Stomach (tissue), 9 donors: ENCODE data around the gene MYO1B. TPM values are rescaled to one million over a fixed set of nuclear protein-coding genes. Genes with fewer than 3 reads are reported as not detected.
"Not testable (repeated sequence)": the region's sequence is repeated elsewhere in the genome, so short reads cannot be mapped to it uniquely, and the experiment has no call there.

ENCODE experiments used
- DNase-seq, 2 donors: peaks; one replicate each; pipeline versions ENCODE4 v3.0.0 to v3.0.0-alpha.2; 2013 to 2019
- H3K27ac ChIP-seq, 5 donors: fragments of 200-600 bp in 4 of 5; sonication (generic) in 4 of 5; one replicate each; pipeline ENCODE4 v1.5.1; 2013 to 2019; ENCODE audit warnings: mild to moderate bottlenecking in 1 of 5, moderate library complexity in 1 of 5
- H3K27me3 ChIP-seq, 3 donors: fragments of 200-600 bp; sonication (generic); one replicate each; pipeline ENCODE4 v1.5.1; 2017 to 2019; ENCODE audit warnings: mixed run types in 1 of 3
- H3K36me3 ChIP-seq, 4 donors: fragments of 200-600 bp; sonication (generic); 1 replicate in 3 of 4; 2 replicates in 1 of 4; pipeline ENCODE4 v1.5.1; 2016 to 2019
- H3K4me1 ChIP-seq, 4 donors: fragments of 200-600 bp; sonication (generic); one replicate each; pipeline ENCODE4 v1.5.1; 2016 to 2019
- H3K4me3 ChIP-seq, 4 donors: fragments of 200-600 bp; sonication (generic) in 3 of 4; one replicate each; pipeline ENCODE4 v1.5.1; 2016 to 2019; ENCODE audit warnings: mild to moderate bottlenecking in 1 of 4
- H3K9me3 ChIP-seq, 4 donors: fragments of 200-600 bp; sonication (generic); one replicate each; pipeline ENCODE4 v1.5.1; 2016 to 2019
- CTCF ChIP-seq, 7 experiments: fragments of 450-650 bp in 4 of 7; fragments of 200-600 bp in 3 of 7; sonication (generic) in 3 of 7; IDR thresholded peaks; one replicate each; pipeline ENCODE4 v1.5.1; 2016 to 2019; ENCODE audit warnings: antibody characterized with exemption in 7 of 7, control low read depth in 2 of 7, mild to moderate bottlenecking in 1 of 7
- EP300 ChIP-seq: sonication (generic); formaldehyde crosslinking; IDR thresholded peaks from one replicate; pipeline ENCODE4 v1.6.1; 2017; ENCODE audit warnings: antibody characterized with exemption
- POLR2A ChIP-seq, 4 donors: fragments of 450-650 bp; IDR thresholded peaks; one replicate each; pipeline ENCODE4 v1.6.1; 2016; ENCODE audit warnings: antibody characterized with exemption in 4 of 4, control low read depth in 2 of 4, mild to moderate bottlenecking in 1 of 4, moderate library complexity in 1 of 4
- POLR2AphosphoS5 ChIP-seq, 3 donors: sonication (generic); formaldehyde crosslinking; IDR thresholded peaks; one replicate each; pipeline ENCODE4 v1.6.1; 2016; ENCODE audit warnings: antibody characterized with exemption in 3 of 3
- WGBS, 5 donors: extraction: QIAGEN DNeasy Blood & Tissue Kit in 3 of 5; methylation state at CpG; one replicate each; pipeline versions ENCODE4 v1.1.5 to v1.1.7; 2013 to 2018; 5-methylcytosine and 5-hydroxymethylcytosine counted together
- intact Hi-C: fragments of 100-400 bp; cut with DNase I; formaldehyde crosslinking; loops from one replicate; pipeline ENCODE4 v1.15.1; 2023; ENCODE audit warnings: low total_unique reads
- polyA plus RNA-seq, 3 donors: library from polyadenylated mRNA; stranded (reverse); fragments of 200-250 nt; gene quantifications; one replicate each; pipeline ENCODE4 v1.2.3, GENCODE V29; 2013
- total RNA-seq, 5 donors: library from RNA; depleted of rRNA; stranded (reverse); fragments of >200 nt; gene quantifications; one replicate each; pipeline versions ENCODE4 v1.1.0 to v1.2.3, GENCODE V29; 2014 to 2016
- donor health status: healthy with polysubstance abuse.
- donor health status: Bipolar disorder and iron deficiency.
- donor health status: healthy.

MYO1B gene
- total and polyA plus RNA-seq, 8 donors, result 6.1 to 123 (median 16.4) TPM

GRCh38 chr2:191451116-191451515 lies 205.9 kb downstream of the MYO1B start:
- no peaks in the 10 kb centered on the region for H3K36me3 ChIP-seq
- no peaks in the 10 kb centered on the region for H3K9me3 ChIP-seq
- H3K4me1 ChIP-seq, result no peaks in the 10 kb centered on the region
- intact Hi-C loops, result no loop called here
- no peak overlapping the region for H3K4me3 ChIP-seq
- H3K27me3 ChIP-seq, result no peaks in the 10 kb centered on the region
- no peak for DNase-seq
- H3K27ac ChIP-seq, result no peak overlapping the region
- 83 to 95% (median 88%) methylated on average over 5 of the region's 5 CpGs for WGBS, 5 donors
- TF ChIP-seq POLR2AphosphoS5 (IDR thresholded peaks at IDR 0.05) (no peak), POLR2A (IDR thresholded peaks at IDR 0.05) (no peak), CTCF (IDR thresholded peaks at IDR 0.05) (no peak), EP300 (no peak)

- intact Hi-C loops, result no loop called here
- no peak for TF ChIP-seq POLR2A (IDR thresholded peaks at IDR 0.05)
- no peak for TF ChIP-seq EP300
- no peak for TF ChIP-seq CTCF (IDR thresholded peaks at IDR 0.05)
- no peak for TF ChIP-seq POLR2AphosphoS5 (IDR thresholded peaks at IDR 0.05)
- 78 to 95% (median 93%) methylated on average over 3 of the region's 3 CpGs for WGBS, 5 donors
- Histone ChIP-seq H3K4me3 (no peak overlapping the region), H3K9me3 (no peaks in the 10 kb centered on the region), H3K27me3 (no peaks in the 10 kb centered on the region), H3K36me3 (no peaks in the 10 kb centered on the region), H3K4me1 (no peaks in the 10 kb centered on the region), H3K27ac (no peak overlapping the region)
- DNase-seq, result no peak
Measured at GRCh38 chr2:191452065-191452464, 206.9 kb downstream of the MYO1B start.

- H3K4me1 ChIP-seq, result no peaks in the 10 kb centered on the region
- no peak for TF ChIP-seq POLR2A (IDR thresholded peaks at IDR 0.05)
- 84 to 89% (median 89%) methylated on average over 6 of the region's 6 CpGs for WGBS, 5 donors
- no peak overlapping the region for H3K27ac ChIP-seq
- intact Hi-C loops, result no loop called here
- H3K36me3 ChIP-seq, result no peaks in the 10 kb centered on the region
- DNase-seq, result no peak
- H3K4me3 ChIP-seq, result no peak overlapping the region
- H3K9me3 ChIP-seq, result no peaks in the 10 kb centered on the region
- H3K27me3 ChIP-seq, result no peaks in the 10 kb centered on the region
Measured at GRCh38 chr2:191453761-191454160, 208.6 kb downstream of the MYO1B start.

GRCh38 chr2:191456506-191456905 lies 211.3 kb downstream of the MYO1B start:
- H3K4me3 ChIP-seq, H3K27ac ChIP-seq, H3K9me3 ChIP-seq, intact Hi-C loops, H3K27me3 ChIP-seq, DNase-seq, H3K4me1 ChIP-seq, H3K36me3 ChIP-seq: not testable (repeated sequence)
- WGBS, 5 donors, result 82 to 96% (median 91%) methylated on average over 4 to 12 of the region's 12 CpGs

GRCh38 chr2:191459158-191459557 lies 214.0 kb downstream of the MYO1B start:
- Histone ChIP-seq H3K27ac (no peak overlapping the region), H3K9me3 (no peaks in the 10 kb centered on the region), H3K4me3 (no peak overlapping the region), H3K4me1 (peaks cover 3 to 21% (median 20%) of the 10 kb centered on the region in 4 donors), H3K36me3 (no peaks in the 10 kb centered on the region), H3K27me3 (no peaks in the 10 kb centered on the region)
- DNase-seq, result no peak
- intact Hi-C loops, result no loop called here
- TF ChIP-seq EP300, result no peak
- TF ChIP-seq POLR2AphosphoS5 (IDR thresholded peaks at IDR 0.05), result no peak
- no peak for TF ChIP-seq CTCF (IDR thresholded peaks at IDR 0.05)
- TF ChIP-seq POLR2A (IDR thresholded peaks at IDR 0.05), result no peak

- Histone ChIP-seq H3K4me3 (no peak overlapping the region), H3K4me1 (peaks cover 4 to 30% (median 24%) of the 10 kb centered on the region in 4 donors), H3K27ac (peak overlapping the region in 4 of 5 donors; percentile 56 to 82 (median 62)), H3K36me3 (no peaks in the 10 kb centered on the region), H3K9me3 (no peaks in the 10 kb centered on the region), H3K27me3 (no peaks in the 10 kb centered on the region)
- intact Hi-C loops, result no loop called here
- TF ChIP-seq EP300, result no peak
- peak in 1 of 3 donors; percentile 36 for TF ChIP-seq POLR2AphosphoS5 (IDR thresholded peaks at IDR 0.05)
- peak; percentile 59 to 78 for DNase-seq
- WGBS, 5 donors, result 23 to 69% (median 49%) methylated on average over 3 of the region's 3 CpGs
Measured at GRCh38 chr2:191462370-191462769, 217.2 kb downstream of the MYO1B start.
